H1 (cell line): Measurements from ENCODE around the gene PTPN21. TPM values are rescaled to one million over a fixed set of nuclear protein-coding genes. Genes with fewer than 3 reads are reported as not detected.

Experiments used
- PHF8 ChIP-seq: fragments of 200-600 bp; sonication (generic); conservative IDR thresholded peaks from 2 replicates; pipeline ENCODE4 v1.7.1; 2012; ENCODE audit warnings: low read depth, mild to moderate bottlenecking, inconsistent platforms, low read length, moderate library complexity
- polyA plus RNA-seq, 7 experiments: library from polyadenylated mRNA; depleted of rRNA in 3 of 7; stranded (reverse) in 5 of 7; unstranded in 2 of 7; fragments of >200 nt in 5 of 7; fragments of 200-250 nt in 2 of 7; gene quantifications; 1 replicate in 5 of 7; 2 replicates in 1 of 7; 4 replicates in 1 of 7; pipeline versions ENCODE4 v1.2.1 to v1.2.3, GENCODE V29; 2011 to 2013; ENCODE audit warnings: missing spikeins in 2 of 7, mixed read lengths in 2 of 7
- total RNA-seq: library from RNA; stranded (reverse); fragmentation: NEBNext Ultra II Directional; extraction: Animal tissue kit (Norgen Biotek cat#: 25700); gene quantifications from 2 replicates; pipeline ENCODE4 v1.2.1, GENCODE V29; 2021
- TF ChIP-seq, protein P1 (sequence below), 3 experiments: IDR thresholded peaks; 1 replicate in 2 of 3; 2 replicates in 1 of 3; pipeline versions ENCODE4 v1.5.1 to v1.6.1; 2011; ENCODE audit warnings: low read length in 3 of 3, mild to moderate bottlenecking in 3 of 3, inconsistent platforms in 2 of 3, low read depth in 1 of 3, moderate library complexity in 1 of 3; ENCODE audit not compliant: insufficient read depth in 1 of 3; ENCODE audit errors: control extremely low read depth in 1 of 3

PTPN21 gene
- total and polyA plus RNA-seq, 2 of the 8 experiments (the other 6 are each of a cell fraction or from before 2014, with no cell fraction given), result 6.5 to 16.1 TPM

DNA sequence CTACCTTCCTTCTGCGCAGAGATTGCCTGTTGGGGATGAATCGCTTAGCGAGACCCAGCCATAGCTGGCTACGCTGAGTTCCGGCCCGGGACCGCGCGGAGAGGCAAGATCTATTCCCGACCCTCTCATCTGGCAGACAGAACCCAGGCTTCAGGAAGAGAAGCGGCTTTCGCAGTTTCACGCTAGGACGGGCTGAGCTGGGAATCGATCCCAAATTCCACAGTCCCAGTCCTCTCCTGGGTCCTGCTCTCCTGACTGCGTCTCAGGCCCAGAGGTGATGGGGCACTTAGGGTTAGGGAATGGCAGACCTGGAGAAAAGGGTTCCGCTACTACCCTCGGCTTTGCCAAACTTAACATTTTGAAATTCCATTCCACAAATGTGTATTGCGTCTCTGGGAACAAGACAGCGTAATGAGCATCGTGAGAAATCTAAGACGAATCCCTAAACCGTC is 2.8 kb downstream of the PTPN21 start (continued):
- TF ChIP-seq, protein P1, sequence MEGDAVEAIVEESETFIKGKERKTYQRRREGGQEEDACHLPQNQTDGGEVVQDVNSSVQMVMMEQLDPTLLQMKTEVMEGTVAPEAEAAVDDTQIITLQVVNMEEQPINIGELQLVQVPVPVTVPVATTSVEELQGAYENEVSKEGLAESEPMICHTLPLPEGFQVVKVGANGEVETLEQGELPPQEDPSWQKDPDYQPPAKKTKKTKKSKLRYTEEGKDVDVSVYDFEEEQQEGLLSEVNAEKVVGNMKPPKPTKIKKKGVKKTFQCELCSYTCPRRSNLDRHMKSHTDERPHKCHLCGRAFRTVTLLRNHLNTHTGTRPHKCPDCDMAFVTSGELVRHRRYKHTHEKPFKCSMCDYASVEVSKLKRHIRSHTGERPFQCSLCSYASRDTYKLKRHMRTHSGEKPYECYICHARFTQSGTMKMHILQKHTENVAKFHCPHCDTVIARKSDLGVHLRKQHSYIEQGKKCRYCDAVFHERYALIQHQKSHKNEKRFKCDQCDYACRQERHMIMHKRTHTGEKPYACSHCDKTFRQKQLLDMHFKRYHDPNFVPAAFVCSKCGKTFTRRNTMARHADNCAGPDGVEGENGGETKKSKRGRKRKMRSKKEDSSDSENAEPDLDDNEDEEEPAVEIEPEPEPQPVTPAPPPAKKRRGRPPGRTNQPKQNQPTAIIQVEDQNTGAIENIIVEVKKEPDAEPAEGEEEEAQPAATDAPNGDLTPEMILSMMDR (IDR thresholded peaks at IDR 0.05; ENCODE audit: control extremely low read depth in 1 of 3, insufficient read depth in 1 of 3, low read depth in 1 of 3, low read length in 3 of 3), result no peak
- TF ChIP-seq PHF8, result no peak
- TF ChIP-seq, all 59 proteins: peak for 0
